NOMO-1 treated with dmso at 0.1 percent for 144 hours (cell line): ENCODE data around the gene BORCS8.
A peak's percentile ranks its signal among the peaks of the same experiment; 100 is the strongest.

Source experiments
- DNase-seq: peaks from one replicate; lab custom pipeline; 2025; ENCODE audit not compliant: unreplicated experiment; lab: John Stamatoyannopoulos, UW

Gene BORCS8

GRCh38 chr19:19214159-19214490 is 22.2 kb upstream of the BORCS8 start:
- no peak for DNase-seq

- DNase-seq: no peak
These were observed 21.6 kb upstream of the BORCS8 start for GRCh38 chr19:19213426-19214158.

- DNase-seq: no peak
These were observed 21.0 kb upstream of the BORCS8 start for GRCh38 chr19:19212916-19213315.

GRCh38 chr19:19211499-19212420 is 19.8 kb upstream of the BORCS8 start, which contains the start of gene NCAN:
Gene NCAN, plus strand, starts transcription at chr19:19211958. Its CDS starts 4,996 bp downstream, at chr19:19216954.
- no peak for DNase-seq

- DNase-seq: no peak
These were observed 17.4 kb upstream of the BORCS8 start for GRCh38 chr19:19209372-19209771.

GRCh38 chr19:19207637-19208572 is 16.0 kb upstream of the BORCS8 start:
- no peak for DNase-seq

- DNase-seq: no peak
These were observed 15.0 kb upstream of the BORCS8 start for GRCh38 chr19:19206938-19207337.

GRCh38 chr19:19205416-19206410 is 13.8 kb upstream of the BORCS8 start:
- DNase-seq: no peak

- DNase-seq: no peak
These were observed 12.2 kb upstream of the BORCS8 start for GRCh38 chr19:19204181-19204580.

GRCh38 chr19:19203012-19203856 is 11.3 kb upstream of the BORCS8 start, which contains the start of gene NR2C2AP:
Gene NR2C2AP, minus strand, starts transcription at chr19:19203414. Its CDS starts 354 bp downstream, at chr19:19203060.
- DNase-seq: peak; percentile 89

- DNase-seq: no peak
These were observed 10.7 kb upstream of the BORCS8 start for GRCh38 chr19:19202707-19203011.

- DNase-seq: no peak
These were observed 10.0 kb upstream of the BORCS8 start for GRCh38 chr19:19201697-19202630.

GRCh38 chr19:19193926-19194325 is 2.0 kb upstream of the BORCS8 start:
- DNase-seq: no peak

- DNase-seq: no peak
These were observed 1.0 kb upstream of the BORCS8 start for GRCh38 chr19:19192910-19193423.

- DNase-seq: no peak
These were observed 229 bp downstream of the BORCS8 start for GRCh38 chr19:19191768-19192077.

GRCh38 chr19:19186742-19187141 is 5.2 kb downstream of the BORCS8 start:
- DNase-seq: no peak

- DNase-seq: no peak
These were observed 5.9 kb downstream of the BORCS8 start for GRCh38 chr19:19185853-19186740.
